ENCODE data around the gene SNCAIP. TPM values are rescaled to one million over a fixed set of nuclear protein-coding genes. Genes with fewer than 3 reads are reported as not detected.

Gene SNCAIP
- total RNA-seq (10 to 100 TPM in 1 of 2 donors, 1 to 10 TPM in 1; 9.7 to 14.7 TPM), polyA plus RNA-seq (1 to 10 TPM; 3.6 to 8.4 TPM)
- long read RNA-seq, donor 1, partial matches to known transcripts = 4 of 20 reads
- long read RNA-seq, donor 1, other reads (novel, unspliced or antisense) = 8 of 20 reads
- long read RNA-seq, donor 2, partial matches to known transcripts = 3 of 9 reads
- long read RNA-seq, donor 2, other reads (novel, unspliced or antisense) = 5 of 9 reads

- Histone ChIP-seq H3K27me3 (ENCODE audit: control insufficient read depth in 1 of 2, insufficient read depth in 2 of 2, low read length in 1 of 2) (no peaks in the 10 kb centered on the region), H3K36me3 (ENCODE audit: control insufficient read depth in 1 of 2, insufficient read depth in 2 of 2, low read length in 1 of 2) (no peaks in the 10 kb centered on the region), H3K27ac (ENCODE audit: low read depth in 1 of 2, low read length in 2 of 2) (peak within 1 kb of the TSS; percentile 76), H3K9me3 (ENCODE audit: control insufficient read depth, low read length) (no peaks in the 10 kb centered on the region), H3K4me3 (ENCODE audit: low read length in 2 of 2) (peak within 1 kb of the TSS; percentile 69 to 81), H3K4me1 (ENCODE audit: control insufficient read depth in 1 of 2, insufficient read depth in 2 of 2, low read length in 2 of 2) (no peaks in the 10 kb centered on the region)
- intact Hi-C loops (cut with DNase I) = loop anchor here (5.0 to 10.0 kb wide), 5 partner anchors 103 to 193 kb away; no protein-coding TSS in a partner anchor
- peak; percentile 65 for ATAC-seq (ENCODE audit: low FRiP score)
- DNase-seq = peak; percentile 59 to 84
- WGBS, 2 donors = 0 to 1% methylated on average over 50 to 78 of the region's 78 CpGs
Measured at GRCh38 chr5:122311961-122312590, at the start of gene SNCAIP. Gene SNCAIP, plus strand, starts transcription at chr5:122312237. Its CDS starts 78,898 bp downstream, at chr5:122391135.

GRCh38 chr5:122263352-122264030 is 48.5 kb upstream of the SNCAIP start:
- no peak for ATAC-seq (ENCODE audit: low FRiP score)
- no peak for DNase-seq
- no peak overlapping the region for H3K27ac ChIP-seq (ENCODE audit: low read depth in 1 of 2, low read length in 2 of 2)
- H3K4me3 ChIP-seq (ENCODE audit: low read length in 2 of 2) = no peak overlapping the region
- no peaks in the 10 kb centered on the region for H3K9me3 ChIP-seq (ENCODE audit: control insufficient read depth, low read length)
- no peaks in the 10 kb centered on the region for H3K36me3 ChIP-seq (ENCODE audit: control insufficient read depth in 1 of 2, insufficient read depth in 2 of 2, low read length in 1 of 2)
- intact Hi-C loops (cut with DNase I) = no loop called here
- no peaks in the 10 kb centered on the region for H3K27me3 ChIP-seq (ENCODE audit: control insufficient read depth in 1 of 2, insufficient read depth in 2 of 2, low read length in 1 of 2)
- no peaks in the 10 kb centered on the region for H3K4me1 ChIP-seq (ENCODE audit: control insufficient read depth in 1 of 2, insufficient read depth in 2 of 2, low read length in 2 of 2)

- H3K36me3 ChIP-seq (ENCODE audit: control insufficient read depth in 1 of 2, insufficient read depth in 2 of 2, low read length in 1 of 2) = no peaks in the 10 kb centered on the region
- H3K9me3 ChIP-seq (ENCODE audit: control insufficient read depth, low read length) = no peaks in the 10 kb centered on the region
- peak in 1 of 2 donors; percentile 6 for DNase-seq
- no peak overlapping the region for H3K27ac ChIP-seq (ENCODE audit: low read depth in 1 of 2, low read length in 2 of 2)
- no peaks in the 10 kb centered on the region for H3K4me1 ChIP-seq (ENCODE audit: control insufficient read depth in 1 of 2, insufficient read depth in 2 of 2, low read length in 2 of 2)
- no peak overlapping the region for H3K4me3 ChIP-seq (ENCODE audit: low read length in 2 of 2)
- no peak for ATAC-seq (ENCODE audit: low FRiP score)
- intact Hi-C loops (cut with DNase I) = no loop called here
- no peaks in the 10 kb centered on the region for H3K27me3 ChIP-seq (ENCODE audit: control insufficient read depth in 1 of 2, insufficient read depth in 2 of 2, low read length in 1 of 2)
Measured at GRCh38 chr5:122264610-122265009, 47.4 kb upstream of the SNCAIP start.

GRCh38 chr5:122267185-122267584 is 44.9 kb upstream of the SNCAIP start:
- DNase-seq = peak in 1 of 2 donors; percentile 44
- 94 to 95% methylated on average over 6 of the region's 6 CpGs for WGBS, 2 donors
- no peak for ATAC-seq (ENCODE audit: low FRiP score)

GRCh38 chr5:122273696-122274095 is 38.3 kb upstream of the SNCAIP start:
- intact Hi-C loops (cut with DNase I) = no loop called here
- Histone ChIP-seq H3K9me3 (ENCODE audit: control insufficient read depth, low read length) (no peaks in the 10 kb centered on the region), H3K27me3 (ENCODE audit: control insufficient read depth in 1 of 2, insufficient read depth in 2 of 2, low read length in 1 of 2) (no peaks in the 10 kb centered on the region), H3K36me3 (ENCODE audit: control insufficient read depth in 1 of 2, insufficient read depth in 2 of 2, low read length in 1 of 2) (no peaks in the 10 kb centered on the region), H3K4me3 (ENCODE audit: low read length in 2 of 2) (no peak overlapping the region), H3K27ac (ENCODE audit: low read depth in 1 of 2, low read length in 2 of 2) (no peak overlapping the region), H3K4me1 (ENCODE audit: control insufficient read depth in 1 of 2, insufficient read depth in 2 of 2, low read length in 2 of 2) (no peaks in the 10 kb centered on the region)
- 5 to 17% methylated on average over 1 of the region's 1 CpG for WGBS, 2 donors
- no peak for DNase-seq
- ATAC-seq (ENCODE audit: low FRiP score) = no peak

More at GRCh38 chr5:122267185-122267584, 44.9 kb upstream of the SNCAIP start:
- Histone ChIP-seq H3K27ac (ENCODE audit: low read depth in 1 of 2, low read length in 2 of 2) (no peak overlapping the region), H3K27me3 (ENCODE audit: control insufficient read depth in 1 of 2, insufficient read depth in 2 of 2, low read length in 1 of 2) (no peaks in the 10 kb centered on the region), H3K4me1 (ENCODE audit: control insufficient read depth in 1 of 2, insufficient read depth in 2 of 2, low read length in 2 of 2) (no peaks in the 10 kb centered on the region), H3K4me3 (ENCODE audit: low read length in 2 of 2) (no peak overlapping the region), H3K9me3 (ENCODE audit: control insufficient read depth, low read length) (no peaks in the 10 kb centered on the region), H3K36me3 (ENCODE audit: control insufficient read depth in 1 of 2, insufficient read depth in 2 of 2, low read length in 1 of 2) (no peaks in the 10 kb centered on the region)
- intact Hi-C loops (cut with DNase I) = no loop called here

- H3K4me3 ChIP-seq (ENCODE audit: low read length in 2 of 2) = no peak overlapping the region
- WGBS, 2 donors = 95 to 97% methylated on average over 3 of the region's 3 CpGs
- intact Hi-C loops (cut with DNase I) = no loop called here
- H3K4me1 ChIP-seq (ENCODE audit: control insufficient read depth in 1 of 2, insufficient read depth in 2 of 2, low read length in 2 of 2) = no peaks in the 10 kb centered on the region
- H3K27me3 ChIP-seq (ENCODE audit: control insufficient read depth in 1 of 2, insufficient read depth in 2 of 2, low read length in 1 of 2) = no peaks in the 10 kb centered on the region
- no peaks in the 10 kb centered on the region for H3K36me3 ChIP-seq (ENCODE audit: control insufficient read depth in 1 of 2, insufficient read depth in 2 of 2, low read length in 1 of 2)
- ATAC-seq (ENCODE audit: low FRiP score) (no peak), DNase-seq (no peak)
- H3K9me3 ChIP-seq (ENCODE audit: control insufficient read depth, low read length) = peaks cover 3% of the 10 kb centered on the region
- no peak overlapping the region for H3K27ac ChIP-seq (ENCODE audit: low read depth in 1 of 2, low read length in 2 of 2)
Measured at GRCh38 chr5:122283592-122283991, 28.4 kb upstream of the SNCAIP start.

GRCh38 chr5:122286541-122286940 is 25.5 kb upstream of the SNCAIP start:
- Histone ChIP-seq H3K9me3 (ENCODE audit: control insufficient read depth, low read length) (peaks cover 3% of the 10 kb centered on the region), H3K4me3 (ENCODE audit: low read length in 2 of 2) (no peak overlapping the region), H3K27ac (ENCODE audit: low read depth in 1 of 2, low read length in 2 of 2) (no peak overlapping the region), H3K36me3 (ENCODE audit: control insufficient read depth in 1 of 2, insufficient read depth in 2 of 2, low read length in 1 of 2) (no peaks in the 10 kb centered on the region), H3K4me1 (ENCODE audit: control insufficient read depth in 1 of 2, insufficient read depth in 2 of 2, low read length in 2 of 2) (no peaks in the 10 kb centered on the region), H3K27me3 (ENCODE audit: control insufficient read depth in 1 of 2, insufficient read depth in 2 of 2, low read length in 1 of 2) (no peaks in the 10 kb centered on the region)
- WGBS, 2 donors = 60 to 67% methylated on average over 4 of the region's 4 CpGs
- ATAC-seq (ENCODE audit: low FRiP score) = no peak
- intact Hi-C loops (cut with DNase I) = no loop called here
- no peak for DNase-seq

GRCh38 chr5:122287101-122287500 is 24.9 kb upstream of the SNCAIP start:
- no peaks in the 10 kb centered on the region for H3K36me3 ChIP-seq (ENCODE audit: control insufficient read depth in 1 of 2, insufficient read depth in 2 of 2, low read length in 1 of 2)
- no peak for ATAC-seq (ENCODE audit: low FRiP score)
- H3K27me3 ChIP-seq (ENCODE audit: control insufficient read depth in 1 of 2, insufficient read depth in 2 of 2, low read length in 1 of 2) = no peaks in the 10 kb centered on the region
- 69 to 74% methylated on average over 3 of the region's 3 CpGs for WGBS, 2 donors
- no peak overlapping the region for H3K27ac ChIP-seq (ENCODE audit: low read depth in 1 of 2, low read length in 2 of 2)
- no peaks in the 10 kb centered on the region for H3K4me1 ChIP-seq (ENCODE audit: control insufficient read depth in 1 of 2, insufficient read depth in 2 of 2, low read length in 2 of 2)
- peaks cover 3% of the 10 kb centered on the region for H3K9me3 ChIP-seq (ENCODE audit: control insufficient read depth, low read length)
- H3K4me3 ChIP-seq (ENCODE audit: low read length in 2 of 2) = no peak overlapping the region
- intact Hi-C loops (cut with DNase I) = no loop called here
- DNase-seq = no peak

Measured in aorta (tissue), 5 donors.